ENCODE measurements around the gene CTNNA3. TPM values are rescaled to one million over a fixed set of nuclear protein-coding genes. Genes with fewer than 3 reads are reported as not detected.

The CTNNA3 gene
- total RNA-seq, 4 donors from 2014 or later = under 0.01 to 0.38 (median 0.27) TPM

GRCh38 chr10:66892871-66893270 is 803.1 kb downstream of the CTNNA3 start:
- no peak for TF ChIP-seq CTCF (IDR thresholded peaks at IDR 0.05; ENCODE audit: low read depth)

GRCh38 chr10:66888237-66888636 is 807.8 kb downstream of the CTNNA3 start:
- TF ChIP-seq CTCF (IDR thresholded peaks at IDR 0.05; ENCODE audit: low read depth) = no peak

GRCh38 chr10:66886848-66887247 is 809.1 kb downstream of the CTNNA3 start:
- no peak for TF ChIP-seq CTCF (IDR thresholded peaks at IDR 0.05; ENCODE audit: low read depth)

GRCh38 chr10:66882271-66882670 is 813.7 kb downstream of the CTNNA3 start:
- no peak for TF ChIP-seq CTCF (IDR thresholded peaks at IDR 0.05; ENCODE audit: low read depth)

GRCh38 chr10:66881814-66882213 is 814.2 kb downstream of the CTNNA3 start:
- TF ChIP-seq CTCF (IDR thresholded peaks at IDR 0.05; ENCODE audit: low read depth) = no peak

GRCh38 chr10:66880826-66881225 is 815.2 kb downstream of the CTNNA3 start:
- TF ChIP-seq CTCF (IDR thresholded peaks at IDR 0.05; ENCODE audit: low read depth) = no peak

GRCh38 chr10:66880292-66880691 is 815.7 kb downstream of the CTNNA3 start:
- TF ChIP-seq CTCF (IDR thresholded peaks at IDR 0.05; ENCODE audit: low read depth) = no peak

Measured in subcutaneous adipose tissue (tissue), 4 donors.